ENCODE results near the gene PIP5K1A. TPM values are rescaled to one million over a fixed set of nuclear protein-coding genes. Genes with fewer than 3 reads are reported as not detected.

Gene PIP5K1A
- total and polyA plus RNA-seq, 4 donors: 21.7 to 120 (median 37.5) TPM

- no peak overlapping the region for H3K27ac ChIP-seq (ENCODE audit: low read depth in 1 of 2, low read length in 1 of 2)
- DNase-seq: no peak
- H3K36me3 ChIP-seq (ENCODE audit: control insufficient read depth in 4 of 4, insufficient read depth in 4 of 4, low read length in 4 of 4): peaks cover 34 to 76% (median 51%) of the 10 kb centered on the region in 4 donors
- no peak for ATAC-seq (ENCODE audit: insufficient read depth, low FRiP score)
- no peaks in the 10 kb centered on the region for H3K9me3 ChIP-seq (ENCODE audit: control insufficient read depth in 4 of 4, insufficient read depth in 3 of 4, low read length in 3 of 4)
- H3K4me3 ChIP-seq: no peak overlapping the region
- no peaks in the 10 kb centered on the region for H3K27me3 ChIP-seq (ENCODE audit: control insufficient read depth in 3 of 3, insufficient read depth in 3 of 3, low read length in 2 of 3)
- TF ChIP-seq CTCF (IDR thresholded peaks at IDR 0.05; ENCODE audit: control extremely low read depth, extremely low read depth): no peak
- 81 to 89% methylated on average over 6 of the region's 6 CpGs for WGBS, 2 donors
- H3K4me1 ChIP-seq (ENCODE audit: control insufficient read depth in 5 of 5, insufficient read depth in 5 of 5, low read length in 5 of 5): no peaks in the 10 kb centered on the region
- H3K9ac ChIP-seq (ENCODE audit: insufficient read depth in 1 of 2, low read length in 2 of 2): no peak overlapping the region
Measured at GRCh38 chr1:151293093-151293492, 94.7 kb downstream of the PIP5K1A start.

DNA sequence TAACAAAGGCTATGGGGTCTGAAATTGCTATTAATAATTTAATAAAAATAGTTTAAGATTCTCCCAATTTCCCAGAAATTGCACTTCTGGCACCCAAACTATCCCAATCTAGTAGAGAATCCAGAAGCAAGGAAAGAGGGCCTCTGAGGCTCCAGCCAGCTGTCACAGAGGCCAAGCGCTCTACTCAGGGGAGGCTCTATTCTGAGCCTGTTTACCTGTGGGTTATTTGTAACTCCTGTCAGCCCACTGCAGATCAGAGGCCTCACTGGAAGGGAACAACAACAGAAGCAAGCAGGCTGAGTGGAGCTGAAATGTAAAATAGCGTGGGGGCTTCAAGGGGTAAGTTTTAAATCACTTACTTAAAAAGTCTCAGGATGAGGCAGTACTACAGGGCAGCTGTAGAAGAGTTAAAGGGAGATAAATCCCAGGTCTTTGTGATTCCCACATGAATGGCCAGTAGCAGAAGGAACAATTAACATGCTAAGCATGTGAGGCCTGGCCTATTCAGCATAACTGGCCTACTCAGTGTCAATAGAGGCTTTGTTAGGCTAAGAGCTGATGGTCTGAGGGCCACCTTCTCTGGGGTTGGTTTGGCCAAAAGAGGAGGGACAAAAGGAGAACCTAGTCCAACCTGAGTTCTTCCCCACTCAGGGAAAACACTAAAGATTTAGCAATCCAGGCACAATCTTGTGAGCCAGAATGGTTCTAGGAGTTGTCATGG, 96.5 kb downstream of the PIP5K1A start:
- H3K27ac ChIP-seq (ENCODE audit: low read depth in 1 of 2, low read length in 1 of 2): no peak overlapping the region
- H3K4me1 ChIP-seq (ENCODE audit: control insufficient read depth in 5 of 5, insufficient read depth in 5 of 5, low read length in 5 of 5): no peaks in the 10 kb centered on the region
- no peak for ATAC-seq (ENCODE audit: insufficient read depth, low FRiP score)
- 94 to 97% methylated on average over 2 of the region's 2 CpGs for WGBS, 2 donors
- no peak overlapping the region for H3K9ac ChIP-seq (ENCODE audit: insufficient read depth in 1 of 2, low read length in 2 of 2)
- H3K4me3 ChIP-seq: no peak overlapping the region
- H3K36me3 ChIP-seq (ENCODE audit: control insufficient read depth in 4 of 4, insufficient read depth in 4 of 4, low read length in 4 of 4): peaks cover 48 to 68% (median 54%) of the 10 kb centered on the region in 4 donors
- TF ChIP-seq CTCF (IDR thresholded peaks at IDR 0.05; ENCODE audit: control extremely low read depth, extremely low read depth): no peak
- no peaks in the 10 kb centered on the region for H3K9me3 ChIP-seq (ENCODE audit: control insufficient read depth in 4 of 4, insufficient read depth in 3 of 4, low read length in 3 of 4)
- DNase-seq: no peak
- no peaks in the 10 kb centered on the region for H3K27me3 ChIP-seq (ENCODE audit: control insufficient read depth in 3 of 3, insufficient read depth in 3 of 3, low read length in 2 of 3)

Other genes starting within 250 kb of the PIP5K1A start
- 100 to 1,000 TPM; 194 to 237 TPM for gene CERS2, start 223.7 kb upstream of the PIP5K1A start, total RNA-seq
- 100 to 1,000 TPM; 155 to 308 TPM for gene CERS2, start 223.7 kb upstream of the PIP5K1A start, polyA plus RNA-seq
- 1 to 10 TPM in 1 of 2 donors, under 1 TPM in 1; 0.68 to 1.0 TPM for gene ANXA9, start 216.3 kb upstream of the PIP5K1A start, total RNA-seq
- gene ANXA9, start 216.3 kb upstream of the PIP5K1A start, polyA plus RNA-seq: 1 to 10 TPM in 1 of 2 donors, under 1 TPM in 1; 0.37 to 1.3 TPM
- gene MINDY1, start 191.7 kb upstream of the PIP5K1A start, total RNA-seq: 10 to 100 TPM; 23.4 to 31.0 TPM
- gene MINDY1, start 191.7 kb upstream of the PIP5K1A start, polyA plus RNA-seq: 10 to 100 TPM in 1 of 2 donors, 1 to 10 TPM in 1; 7.8 to 10.1 TPM
- gene PRUNE1, start 190.1 kb upstream of the PIP5K1A start, total RNA-seq: 10 to 100 TPM; 12.9 to 20.6 TPM
- 10 to 100 TPM in 1 of 2 donors, 1 to 10 TPM in 1; 8.7 to 12.5 TPM for gene PRUNE1, start 190.1 kb upstream of the PIP5K1A start, polyA plus RNA-seq
- 1 to 10 TPM; 2.8 to 8.6 TPM for gene BNIPL, start 162.0 kb upstream of the PIP5K1A start, total RNA-seq
- gene BNIPL, start 162.0 kb upstream of the PIP5K1A start, polyA plus RNA-seq: 10 to 100 TPM in 1 of 2 donors, 1 to 10 TPM in 1; 1.9 to 12.2 TPM
- gene C1orf56, start 150.8 kb upstream of the PIP5K1A start, total RNA-seq: 1 to 10 TPM; 4.3 to 4.9 TPM
- 1 to 10 TPM; 2.3 to 3.5 TPM for gene C1orf56, start 150.8 kb upstream of the PIP5K1A start, polyA plus RNA-seq
- gene CDC42SE1, start 138.9 kb upstream of the PIP5K1A start, total RNA-seq: 100 to 1,000 TPM in 1 of 2 donors, 10 to 100 TPM in 1; 87.7 to 103 TPM
- gene CDC42SE1, start 138.9 kb upstream of the PIP5K1A start, polyA plus RNA-seq: 100 to 1,000 TPM in 1 of 2 donors, 10 to 100 TPM in 1; 38.4 to 147 TPM
- 1 to 10 TPM; 1.2 to 1.3 TPM for gene MLLT11, start 138.2 kb upstream of the PIP5K1A start, total RNA-seq
- gene MLLT11, start 138.2 kb upstream of the PIP5K1A start, polyA plus RNA-seq: 1 to 10 TPM in 1 of 2 donors, under 1 TPM in 1; 0.96 to 1.4 TPM
- gene GABPB2, start 127.8 kb upstream of the PIP5K1A start, total RNA-seq: 10 to 100 TPM; 10.5 to 16.0 TPM
- gene GABPB2, start 127.8 kb upstream of the PIP5K1A start, polyA plus RNA-seq: 1 to 10 TPM; 4.4 to 5.2 TPM
- gene SEMA6C, start 51.9 kb upstream of the PIP5K1A start, total RNA-seq: 1 to 10 TPM; 6.4 to 9.8 TPM
- gene SEMA6C, start 51.9 kb upstream of the PIP5K1A start, polyA plus RNA-seq: 1 to 10 TPM; 6.3 to 6.7 TPM
- gene TNFAIP8L2, start 41.9 kb upstream of the PIP5K1A start, total RNA-seq: 10 to 100 TPM in 1 of 2 donors, 1 to 10 TPM in 1; 3.4 to 11.3 TPM
- 10 to 100 TPM; 26.6 to 31.8 TPM for gene TNFAIP8L2, start 41.9 kb upstream of the PIP5K1A start, polyA plus RNA-seq
- 10 to 100 TPM in 1 of 2 donors, 1 to 10 TPM in 1; 4.9 to 12.7 TPM for gene LYSMD1, start 32.6 kb upstream of the PIP5K1A start, total RNA-seq
- gene LYSMD1, start 32.6 kb upstream of the PIP5K1A start, polyA plus RNA-seq: 1 to 10 TPM; 5.1 to 5.3 TPM
- gene SCNM1, start 32.4 kb upstream of the PIP5K1A start, total RNA-seq: 10 to 100 TPM; 30.0 to 31.3 TPM
- 10 to 100 TPM; 50.7 to 73.8 TPM for gene SCNM1, start 32.4 kb upstream of the PIP5K1A start, polyA plus RNA-seq
- gene TMOD4, start 22.6 kb upstream of the PIP5K1A start, total RNA-seq: under 1 TPM in 1 of 2 donors, not detected in 1; 0.83 TPM
- under 1 TPM; 0.18 to 0.31 TPM for gene TMOD4, start 22.6 kb upstream of the PIP5K1A start, polyA plus RNA-seq
- 10 to 100 TPM; 30.7 to 30.9 TPM for gene VPS72, start 8.4 kb upstream of the PIP5K1A start, total RNA-seq
- gene VPS72, start 8.4 kb upstream of the PIP5K1A start, polyA plus RNA-seq: 10 to 100 TPM; 28.6 to 39.1 TPM
- 100 to 1,000 TPM in 1 of 2 donors, 10 to 100 TPM in 1; 96.9 to 147 TPM for gene PSMD4, start 56.2 kb downstream of the PIP5K1A start, total RNA-seq
- 100 to 1,000 TPM; 209 to 212 TPM for gene PSMD4, start 56.2 kb downstream of the PIP5K1A start, polyA plus RNA-seq
- 10 to 100 TPM; 14.0 to 31.2 TPM for gene ZNF687, start 83.7 kb downstream of the PIP5K1A start, total RNA-seq
- 10 to 100 TPM in 1 of 2 donors, 1 to 10 TPM in 1; 9.6 to 13.7 TPM for gene ZNF687, start 83.7 kb downstream of the PIP5K1A start, polyA plus RNA-seq
- 10 to 100 TPM; 48.3 to 65.2 TPM for gene PI4KB, start 128.9 kb downstream of the PIP5K1A start, total RNA-seq
- 10 to 100 TPM; 25.0 to 42.3 TPM for gene PI4KB, start 128.9 kb downstream of the PIP5K1A start, polyA plus RNA-seq
- 10 to 100 TPM; 40.2 to 40.3 TPM for gene RFX5, start 148.7 kb downstream of the PIP5K1A start, total RNA-seq
- gene RFX5, start 148.7 kb downstream of the PIP5K1A start, polyA plus RNA-seq: 10 to 100 TPM; 16.6 to 29.0 TPM
- gene SELENBP1, start 174.2 kb downstream of the PIP5K1A start, total RNA-seq: 100 to 1,000 TPM; 195 to 282 TPM
- 100 to 1,000 TPM in 1 of 2 donors, 10 to 100 TPM in 1; 84.1 to 177 TPM for gene SELENBP1, start 174.2 kb downstream of the PIP5K1A start, polyA plus RNA-seq
- gene PSMB4, start 201.0 kb downstream of the PIP5K1A start, total RNA-seq: 100 to 1,000 TPM; 123 to 247 TPM
- gene PSMB4, start 201.0 kb downstream of the PIP5K1A start, polyA plus RNA-seq: 100 to 1,000 TPM; 373 to 452 TPM

All from lung (tissue), 12 donors.